Measurements from ENCODE around the gene CCT7.
"Not testable (repeated sequence)": the region's sequence is repeated elsewhere in the genome, so short reads cannot be mapped to it uniquely, and the experiment has no call there.

Gene CCT7

DNA sequence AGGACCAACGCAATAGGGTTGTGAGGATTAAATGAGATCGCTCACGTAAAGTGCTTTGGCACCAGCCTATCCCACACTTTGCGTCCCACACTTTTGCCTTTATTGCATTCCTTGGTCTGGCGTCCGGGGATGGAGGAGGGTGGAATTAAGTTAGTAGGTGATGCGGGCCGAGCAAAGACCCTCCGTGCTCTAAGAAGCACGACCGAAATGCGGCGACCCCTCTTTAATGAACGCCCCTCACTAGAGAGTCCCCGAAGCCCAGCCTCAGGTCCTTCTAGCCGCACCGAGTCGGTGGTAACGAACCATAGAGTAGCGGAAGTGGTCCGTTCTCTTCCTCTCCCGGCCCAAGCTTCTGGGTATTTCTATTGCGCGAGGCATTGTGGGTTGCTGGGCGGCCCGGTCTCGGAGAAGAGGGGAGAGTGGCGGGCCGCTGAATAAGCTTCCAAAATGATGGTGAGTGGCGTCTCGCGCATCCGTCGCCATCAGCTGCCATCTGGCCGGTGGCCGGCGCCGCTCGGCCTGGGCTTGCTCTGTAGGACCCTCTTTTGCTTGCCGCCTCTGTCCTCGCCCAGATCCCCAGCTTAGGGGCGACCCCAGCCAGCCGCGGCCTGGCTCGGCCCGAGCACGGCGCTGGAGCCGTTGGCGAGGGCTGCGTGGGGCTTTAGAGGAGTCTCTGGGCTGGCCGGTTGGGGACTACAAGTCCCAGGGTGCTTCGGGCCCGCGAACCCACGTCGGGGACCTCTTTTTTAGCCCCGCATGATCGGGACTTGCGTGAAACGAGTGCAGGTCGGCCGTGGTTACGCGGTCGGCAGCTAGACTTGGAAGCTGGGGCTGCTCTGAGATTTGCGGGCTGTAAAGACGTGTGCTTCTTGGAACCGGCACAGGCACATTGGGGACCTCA, at the start of gene CCT7:
CCT7 (plus strand) TSS at position 377 of the 901 bp plus-strand sequence; CDS start at position 448, 71 bp downstream.
- peak; percentile 82 to 91 for DNase-seq

- DNase-seq = no peak
Observed at GRCh38 chr2:73185965-73186364, 48.1 kb upstream of the CCT7 start.

GRCh38 chr2:73187549-73187948, 46.6 kb upstream of the CCT7 start:
- no peak for DNase-seq

DNA sequence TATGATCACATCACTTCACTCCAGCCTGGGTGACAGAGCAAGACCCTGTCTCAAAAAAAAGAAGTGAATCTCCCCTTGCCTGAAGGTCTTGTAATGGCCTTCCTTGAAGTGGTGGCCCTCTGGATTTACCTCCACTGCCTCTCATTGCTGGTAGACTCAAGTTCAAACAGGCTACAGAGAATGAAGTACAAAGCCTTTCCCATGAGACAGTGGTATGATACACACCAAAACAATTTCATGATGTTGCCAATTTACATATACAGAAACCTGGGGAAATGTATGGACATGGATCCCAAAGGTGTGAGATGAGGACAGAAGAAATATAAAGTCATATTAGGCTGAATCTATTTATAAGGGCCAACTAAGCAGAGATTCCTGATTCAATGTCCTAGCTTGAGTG, 36.5 kb upstream of the CCT7 start:
- DNase-seq = no peak

GRCh38 chr2:73200281-73200680, 33.8 kb upstream of the CCT7 start:
- DNase-seq = not testable (repeated sequence)

- no peak for DNase-seq
Observed at GRCh38 chr2:73202156-73203054, 31.7 kb upstream of the CCT7 start, which contains the start of gene NOTO. TSS of gene NOTO (plus strand) at chr2:73202574. CDS start at chr2:73202667, 93 bp downstream.

- no peak for DNase-seq
Observed at GRCh38 chr2:73203055-73203681, 30.9 kb upstream of the CCT7 start.

GRCh38 chr2:73205611-73206010, 28.5 kb upstream of the CCT7 start:
- no peak for DNase-seq

DNA sequence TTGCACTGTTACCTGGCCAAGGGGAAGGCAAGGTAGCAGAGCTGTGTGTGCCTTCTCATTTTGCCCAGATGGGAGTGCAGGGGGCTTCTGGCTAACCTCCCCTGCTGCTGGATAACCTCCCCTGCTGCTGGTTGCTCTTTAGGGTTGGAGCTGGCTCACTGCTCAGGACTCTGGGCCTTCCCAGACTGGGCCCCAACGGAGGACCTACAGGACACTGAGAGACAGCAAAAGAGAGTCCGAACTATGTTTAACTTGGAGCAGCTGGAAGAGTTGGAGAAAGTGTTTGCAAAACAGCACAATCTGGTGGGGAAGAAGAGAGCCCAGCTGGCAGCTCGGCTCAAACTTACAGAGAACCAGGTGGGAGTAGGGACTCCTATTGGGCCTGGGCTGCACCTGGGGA, 25.9 kb upstream of the CCT7 start:
- DNase-seq = no peak

DNA sequence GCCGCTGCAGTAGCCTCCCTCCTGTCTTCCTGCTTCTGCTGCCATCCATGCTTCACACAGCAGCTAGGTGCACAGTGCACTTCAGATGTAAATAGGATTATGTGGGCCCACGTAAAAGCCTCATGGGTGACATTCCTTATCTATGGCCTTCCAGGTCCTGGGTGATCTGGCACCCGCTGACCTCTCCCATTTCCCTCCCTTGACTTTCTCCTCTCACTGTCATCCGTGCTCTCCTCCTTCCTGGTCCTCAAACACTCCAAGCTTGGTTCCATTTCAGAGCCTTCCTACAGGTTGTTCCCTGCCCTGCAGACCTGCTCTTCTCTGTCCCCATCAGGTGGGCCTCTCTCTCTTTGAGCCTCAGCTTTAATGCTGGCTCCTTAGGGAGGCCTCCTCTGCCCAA, 24.1 kb upstream of the CCT7 start:
- DNase-seq = no peak

DNA sequence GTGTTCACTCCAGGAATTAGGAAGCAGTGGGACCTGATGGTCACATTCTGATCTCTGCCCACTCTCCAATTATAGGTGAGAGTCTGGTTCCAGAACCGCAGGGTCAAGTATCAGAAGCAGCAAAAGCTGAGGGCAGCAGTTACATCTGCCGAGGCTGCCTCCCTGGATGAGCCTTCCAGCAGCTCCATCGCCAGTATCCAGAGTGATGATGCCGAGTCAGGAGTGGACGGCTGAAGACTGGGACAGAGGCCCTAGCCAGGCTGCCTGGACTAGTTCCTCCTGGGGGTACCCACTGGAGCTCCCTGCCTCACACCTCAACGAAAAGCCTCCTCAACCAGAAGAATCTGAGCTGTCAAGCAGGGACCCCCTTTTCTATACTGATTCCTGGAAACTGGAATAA, 23.4 kb upstream of the CCT7 start:
- no peak for DNase-seq

- no peak for DNase-seq
Observed at GRCh38 chr2:73212098-73212447, 22.0 kb upstream of the CCT7 start.

GRCh38 chr2:73212448-73213176, 21.5 kb upstream of the CCT7 start:
- peak; percentile 49 to 72 for DNase-seq

DNA sequence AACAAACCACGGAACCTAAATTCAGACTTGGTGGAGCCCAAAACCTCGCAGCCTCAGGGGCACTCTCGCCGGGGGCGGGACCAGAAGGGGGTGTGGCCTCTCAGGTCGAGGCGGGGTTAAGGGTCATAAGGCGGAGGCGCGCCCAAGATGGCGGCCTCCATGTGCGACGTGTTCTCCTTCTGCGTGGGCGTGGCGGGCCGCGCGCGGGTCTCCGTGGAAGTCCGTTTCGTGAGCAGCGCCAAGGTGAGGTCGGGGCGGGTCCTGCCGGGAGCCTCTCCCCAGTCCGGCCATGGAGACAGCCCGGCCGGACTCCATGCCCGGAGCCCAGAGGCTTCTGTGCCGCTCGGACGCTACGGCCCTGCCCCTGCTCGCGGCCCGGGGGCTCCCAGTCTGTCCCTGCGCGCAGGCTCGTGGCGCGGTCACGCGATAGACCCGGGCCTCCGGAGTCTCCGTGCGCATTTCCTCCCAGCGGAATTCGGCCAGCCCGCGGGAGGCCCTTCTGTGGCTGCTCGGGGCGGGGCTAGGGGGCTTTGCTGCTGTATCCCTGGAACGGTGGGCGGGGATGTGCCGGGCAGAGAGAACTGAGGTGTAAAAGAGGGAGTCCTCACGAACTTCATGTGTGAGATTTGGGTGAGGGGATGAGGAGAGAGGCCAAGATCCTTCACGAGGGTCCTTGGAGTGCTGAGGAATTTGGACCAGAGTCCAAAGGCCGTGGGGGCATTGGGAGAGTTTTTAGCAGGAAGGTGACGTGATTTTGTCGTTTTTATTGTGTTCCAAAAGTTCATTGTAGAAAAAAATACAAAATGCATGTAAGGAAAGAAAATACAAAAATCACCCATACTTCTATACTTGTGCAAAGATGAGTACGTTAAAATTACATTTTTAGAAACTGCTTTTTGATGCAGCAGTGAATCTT, 19.7 kb upstream of the CCT7 start, which contains the start of gene SMYD5:
SMYD5 (plus strand) TSS at position 126 of the 916 bp plus-strand sequence; CDS start at position 148, 22 bp downstream.
- DNase-seq = peak; percentile 17 to 83

GRCh38 chr2:73215254-73215653, 18.9 kb upstream of the CCT7 start:
- DNase-seq = no peak

GRCh38 chr2:73217160-73217559, 16.9 kb upstream of the CCT7 start:
- no peak for DNase-seq

- no peak for DNase-seq
Observed at GRCh38 chr2:73217826-73218225, 16.3 kb upstream of the CCT7 start.

DNA sequence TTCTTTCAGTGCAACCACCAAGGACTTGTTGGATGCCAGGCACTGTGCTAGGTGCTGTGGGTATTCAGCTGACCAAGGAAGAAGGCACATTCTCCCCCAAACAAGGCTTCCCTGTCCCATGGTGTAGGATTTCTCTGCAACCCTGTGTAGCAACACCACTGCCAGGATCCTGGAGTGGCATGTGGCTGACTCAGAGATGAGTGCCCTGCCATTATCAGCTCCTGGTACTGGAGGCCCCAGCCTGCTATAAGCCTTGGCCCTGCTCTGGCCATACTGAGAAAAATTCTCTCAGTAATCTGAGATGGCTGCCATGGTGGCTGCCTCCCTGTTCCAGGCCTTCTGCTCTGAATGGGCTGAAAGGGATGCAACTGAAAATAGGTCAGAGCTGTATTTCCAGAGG, 15.8 kb upstream of the CCT7 start:
- DNase-seq = no peak

DNA sequence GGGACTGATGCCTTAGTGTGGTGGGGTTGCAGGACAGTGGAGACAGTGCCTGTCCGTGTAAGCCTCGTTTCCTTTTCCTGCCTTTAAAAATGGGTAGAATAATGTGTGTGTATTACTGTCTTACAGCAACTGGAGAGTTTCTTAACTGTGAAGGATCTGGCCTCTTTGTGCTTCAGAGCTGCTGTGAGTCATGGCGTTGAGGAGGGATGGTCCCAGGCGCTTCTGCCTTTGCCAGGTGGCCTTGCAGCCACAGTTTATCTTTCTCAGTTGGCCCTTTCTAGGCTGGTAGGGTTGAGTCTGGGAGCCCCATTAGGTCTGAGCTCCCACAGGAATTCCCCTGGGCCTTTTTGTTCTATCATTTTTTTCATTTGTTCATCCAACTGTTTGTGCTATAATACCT, 10.3 kb upstream of the CCT7 start:
- no peak for DNase-seq

DNA sequence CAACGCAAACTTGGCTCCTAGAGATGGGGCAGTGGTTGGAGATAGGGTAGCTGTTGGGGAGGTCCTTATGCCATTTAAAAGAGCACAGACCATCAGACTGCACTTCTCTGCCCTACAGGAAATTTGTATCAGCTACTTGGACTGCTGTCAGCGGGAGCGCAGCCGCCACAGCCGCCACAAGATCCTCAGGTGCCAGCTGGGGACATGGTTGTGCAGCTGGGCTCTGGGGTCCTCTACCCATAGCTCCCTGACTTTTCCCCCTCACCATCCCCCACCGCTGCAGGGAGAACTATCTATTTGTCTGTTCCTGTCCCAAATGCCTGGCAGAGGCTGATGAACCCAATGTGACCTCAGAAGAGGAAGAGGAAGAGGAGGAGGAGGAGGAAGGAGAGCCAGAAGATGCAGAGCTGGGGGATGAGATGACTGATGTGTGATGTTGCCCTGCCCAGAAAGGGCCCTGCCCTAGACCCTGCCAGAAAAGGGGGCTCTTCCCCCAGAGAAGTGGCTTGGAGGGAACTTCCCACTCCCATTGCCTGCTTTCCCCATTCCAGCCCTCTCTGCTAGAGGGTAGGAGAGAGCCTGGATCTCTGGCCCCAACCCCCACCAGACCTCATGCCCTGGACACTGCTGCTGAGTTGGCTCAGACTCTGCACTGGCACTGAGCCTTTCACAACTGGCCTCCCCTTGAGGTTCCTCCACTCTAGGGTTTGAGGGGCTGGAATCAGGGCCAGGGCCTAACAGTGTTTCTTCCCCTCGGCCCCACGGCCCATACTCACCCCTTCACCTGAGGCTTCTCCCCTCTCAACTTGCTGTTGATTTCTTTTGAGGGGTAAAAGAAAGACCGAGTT, 8.4 kb upstream of the CCT7 start:
- DNase-seq = no peak

Data from NCI-H446 (cell line).